ENCODE results near the gene GRK1. TPM values are rescaled to one million over a fixed set of nuclear protein-coding genes. Genes with fewer than 3 reads are reported as not detected.

Gene GRK1
- total and polyA plus RNA-seq, 2 of the 13 experiments (the other 11 are each of a cell fraction or from before 2014, with no cell fraction given) = 0.07 to 0.12 TPM

GRCh38 chr13:113649212-113649611, 17.8 kb upstream of the GRK1 start:
- ATAC-seq (no peak), DNase-seq (ENCODE audit: low spot score) (no peak), FAIRE-seq (no peak)
- POLR2A ChIA-PET = no interaction called here
- H3K36me3 ChIP-seq (replicated peaks in 1 of 2; ENCODE audit: control insufficient read depth in 1 of 2, insufficient read depth in 2 of 2, low read length in 2 of 2) = no peaks in the 10 kb centered on the region
- H3K4me3 ChIP-seq (replicated peaks in 1 of 3; ENCODE audit: insufficient read depth in 1 of 3, low read depth in 2 of 3, low read length in 3 of 3) = no peak overlapping the region
- no TSS peak for BruUV-seq (replicated peaks)
- H3K9me3 ChIP-seq (ENCODE audit: low read length) = no peaks in the 10 kb centered on the region
- H3K9ac ChIP-seq (ENCODE audit: insufficient read depth, low read depth, low read length) = no peak overlapping the region
- in situ Hi-C loops (cut with HindIII; ENCODE audit: extremely low pct_ligation_motif_present, low pct_unique_long_range_greater_than_20kb) = no loop called here
- H3K4me2 ChIP-seq (ENCODE audit: low read depth, low read length) = no peak overlapping the region
- H2AFZ ChIP-seq (ENCODE audit: low read length) = no peak overlapping the region
- H3K4me1 ChIP-seq (ENCODE audit: insufficient read depth, low read length) = no peaks in the 10 kb centered on the region
- intact Hi-C loops (cut with micrococcal nuclease; ENCODE audit: unreplicated experiment) = no loop called here
- H3K27ac ChIP-seq (ENCODE audit: extremely low read length, insufficient read depth, low read length) = no peak overlapping the region
- no peaks in the 10 kb centered on the region for H4K20me1 ChIP-seq (ENCODE audit: insufficient read depth, low read length)
- H3K79me2 ChIP-seq (ENCODE audit: insufficient read depth, low read length) = no peaks in the 10 kb centered on the region
- TF ChIP-seq ZBTB33 (CRISPR knock-in tag; IDR thresholded peaks at IDR 0.05) = peak; percentile 96
- no peak for TF ChIP-seq SYNCRIP (IDR thresholded peaks at IDR 0.05; ENCODE audit: insufficient read depth, low read depth, low read length)
- CTCF ChIA-PET (ENCODE audit: low intra/inter-chr PET ratio, low total read pairs) = no interaction called here
- no peaks in the 10 kb centered on the region for H3K27me3 ChIP-seq (ENCODE audit: control insufficient read depth in 1 of 2, insufficient read depth in 2 of 2, low read length in 2 of 2)
- 80% methylated on average over 17 of the region's 17 CpGs for WGBS (ENCODE audit: low lambda C conversion rate)

GRCh38 chr13:113650275-113650674, 16.7 kb upstream of the GRK1 start:
- no peak overlapping the region for H3K9ac ChIP-seq (ENCODE audit: insufficient read depth, low read depth, low read length)
- in situ Hi-C loops (cut with HindIII; ENCODE audit: extremely low pct_ligation_motif_present, low pct_unique_long_range_greater_than_20kb) = no loop called here
- no peaks in the 10 kb centered on the region for H3K79me2 ChIP-seq (ENCODE audit: insufficient read depth, low read length)
- H3K9me3 ChIP-seq (ENCODE audit: low read length) = no peaks in the 10 kb centered on the region
- intact Hi-C loops (cut with micrococcal nuclease; ENCODE audit: unreplicated experiment) = no loop called here
- no peaks in the 10 kb centered on the region for H3K36me3 ChIP-seq (replicated peaks in 1 of 2; ENCODE audit: control insufficient read depth in 1 of 2, insufficient read depth in 2 of 2, low read length in 2 of 2)
- H3K4me2 ChIP-seq (ENCODE audit: low read depth, low read length) = no peak overlapping the region
- H2AFZ ChIP-seq (ENCODE audit: low read length) = no peak overlapping the region
- TF ChIP-seq MAFF (IDR thresholded peaks at IDR 0.05; ENCODE audit: low read depth, low read length) (peak; percentile 50), JDP2 (CRISPR knock-in tag; IDR thresholded peaks at IDR 0.05; ENCODE audit: borderline replicate concordance) (no peak), RARA (CRISPR knock-in tag; IDR thresholded peaks at IDR 0.05) (no peak), MAFK (conservative IDR thresholded peaks at IDR 0.05 in 1 of 2, IDR thresholded peaks at IDR 0.05 in 1 of 2; ENCODE audit: low read length in 2 of 2) (peak; percentile 36 to 63; a peak in 3 of 4 replicates), SAP130 (CRISPR knock-in tag; IDR thresholded peaks at IDR 0.05; ENCODE audit: low read depth) (no peak)
- no peak for DNase-seq (ENCODE audit: low spot score)
- no peaks in the 10 kb centered on the region for H4K20me1 ChIP-seq (ENCODE audit: insufficient read depth, low read length)
- ATAC-seq = no peak
- WGBS (ENCODE audit: low lambda C conversion rate) = 92% methylated on average over 15 of the region's 15 CpGs
- no peak overlapping the region for H3K4me3 ChIP-seq (replicated peaks in 1 of 3; ENCODE audit: insufficient read depth in 1 of 3, low read depth in 2 of 3, low read length in 3 of 3)
- no TSS peak for BruUV-seq (replicated peaks)
- H3K27ac ChIP-seq (ENCODE audit: extremely low read length, insufficient read depth, low read length) = no peak overlapping the region
- no peaks in the 10 kb centered on the region for H3K27me3 ChIP-seq (ENCODE audit: control insufficient read depth in 1 of 2, insufficient read depth in 2 of 2, low read length in 2 of 2)
- no peaks in the 10 kb centered on the region for H3K4me1 ChIP-seq (ENCODE audit: insufficient read depth, low read length)
- ChIA-PET POLR2A (no interaction called here), CTCF (ENCODE audit: low intra/inter-chr PET ratio, low total read pairs) (no interaction called here)
- FAIRE-seq = no peak

Data from HepG2 (cell line).